ELF-1 (cell line): ENCODE measurements around the gene PCDH12.

Experiments used
- DNase-seq: peaks from one replicate; pipeline ENCODE4 v3.0.0-alpha.2; 2016; ENCODE audit warnings: low read depth, low spot score

The PCDH12 gene

GRCh38 chr5:141966275-141966962 lies 8.4 kb upstream of the PCDH12 start:
- no peak for DNase-seq

- DNase-seq: peak; percentile 53
Measured at GRCh38 chr5:141965071-141965470, 7.1 kb upstream of the PCDH12 start.

GRCh38 chr5:141963701-141964100 lies 5.7 kb upstream of the PCDH12 start:
- DNase-seq: no peak

- no peak for DNase-seq
Measured at GRCh38 chr5:141961466-141961865, 3.5 kb upstream of the PCDH12 start.

- peak; percentile 92 for DNase-seq
Measured at GRCh38 chr5:141960449-141961323, 2.7 kb upstream of the PCDH12 start.

GRCh38 chr5:141960018-141960417 lies 2.0 kb upstream of the PCDH12 start:
- DNase-seq: peak; percentile 21

GRCh38 chr5:141958546-141959172 lies 657 bp upstream of the PCDH12 start:
- no peak for DNase-seq

GRCh38 chr5:141957367-141957996 lies 520 bp downstream of the PCDH12 start:
- DNase-seq: peak; percentile 34

GRCh38 chr5:141954194-141954593 lies 3.8 kb downstream of the PCDH12 start:
- DNase-seq: no peak

- no peak for DNase-seq
Measured at GRCh38 chr5:141952020-141952419, 6.0 kb downstream of the PCDH12 start.

- peak; percentile 72 for DNase-seq
Measured at GRCh38 chr5:141951332-141951781, 6.6 kb downstream of the PCDH12 start.

- no peak for DNase-seq
Measured at GRCh38 chr5:141950207-141951005, 7.6 kb downstream of the PCDH12 start.

- no peak for DNase-seq
Measured at GRCh38 chr5:141949511-141949910, 8.5 kb downstream of the PCDH12 start.

- DNase-seq: no peak
Measured at GRCh38 chr5:141948812-141949211, 9.2 kb downstream of the PCDH12 start.

GRCh38 chr5:141947316-141947715 lies 10.7 kb downstream of the PCDH12 start:
- DNase-seq: no peak

- peak; percentile 72 for DNase-seq
Measured at GRCh38 chr5:141945511-141946051, 12.4 kb downstream of the PCDH12 start.

GRCh38 chr5:141944076-141944475 lies 13.9 kb downstream of the PCDH12 start:
- DNase-seq: no peak

GRCh38 chr5:141942185-141942857 lies 15.7 kb downstream of the PCDH12 start:
- DNase-seq: no peak

- DNase-seq: no peak
Measured at GRCh38 chr5:141941779-141942178, 16.2 kb downstream of the PCDH12 start.

- no peak for DNase-seq
Measured at GRCh38 chr5:141941307-141941706, 16.7 kb downstream of the PCDH12 start.
